Nephron progenitor cell (in vitro differentiated cells): ENCODE results near the gene EPSTI1.

ENCODE experiments used
- DNase-seq: peaks from one replicate; pipeline ENCODE4 v3.0.0; 2021
- H3K27ac Mint-ChIP-seq: 2 replicates; pipeline ENCODE4 v1.8.0; 2021; ENCODE audit warnings: mild to moderate bottlenecking, moderate library complexity, mixed read lengths
- H3K27me3 Mint-ChIP-seq: 2 replicates; pipeline ENCODE4 v1.8.0; 2021; ENCODE audit warnings: mild to moderate bottlenecking, low read depth, mixed read lengths; ENCODE audit not compliant: poor library complexity
- H3K36me3 Mint-ChIP-seq: 2 replicates; pipeline ENCODE4 v1.8.0; 2021; ENCODE audit warnings: low read depth, mixed read lengths
- H3K4me1 Mint-ChIP-seq: 2 replicates; pipeline ENCODE4 v1.8.0; 2021; ENCODE audit warnings: mixed read lengths
- H3K4me3 Mint-ChIP-seq: 2 replicates; pipeline ENCODE4 v1.8.0; 2021; ENCODE audit warnings: mild to moderate bottlenecking, moderate library complexity, mixed read lengths
- H3K9me3 Mint-ChIP-seq: 2 replicates; pipeline ENCODE4 v1.8.0; 2021; ENCODE audit warnings: mild to moderate bottlenecking, moderate library complexity, mixed read lengths
- CTCF ChIP-seq: fragments of 200-600 bp; sonication (generic); IDR thresholded peaks from 2 replicates; pipeline ENCODE4 v1.5.0; 2021; ENCODE audit warnings: antibody characterized with exemption

EPSTI1 gene

GRCh38 chr13:42971691-42972347 is 20.2 kb downstream of the EPSTI1 start:
- peaks cover 7% of the 10 kb centered on the region for H3K9me3 Mint-ChIP-seq
- peaks cover 5% of the 10 kb centered on the region for H3K36me3 Mint-ChIP-seq
- peaks cover 43% of the 10 kb centered on the region for H3K4me1 Mint-ChIP-seq
- no peak for TF ChIP-seq CTCF
- H3K27me3 Mint-ChIP-seq = no peaks in the 10 kb centered on the region
- no peak overlapping the region for H3K27ac Mint-ChIP-seq
- no peak for DNase-seq
- no peak overlapping the region for H3K4me3 Mint-ChIP-seq

- no peaks in the 10 kb centered on the region for H3K27me3 Mint-ChIP-seq
- peaks cover 5% of the 10 kb centered on the region for H3K36me3 Mint-ChIP-seq
- H3K4me3 Mint-ChIP-seq = no peak overlapping the region
- DNase-seq = peak; percentile 32
- H3K9me3 Mint-ChIP-seq = peaks cover 4% of the 10 kb centered on the region
- H3K27ac Mint-ChIP-seq = no peak overlapping the region
- TF ChIP-seq CTCF = peak; percentile 73
- H3K4me1 Mint-ChIP-seq = peaks cover 43% of the 10 kb centered on the region
These were observed 21.0 kb downstream of the EPSTI1 start for GRCh38 chr13:42970824-42971690.

GRCh38 chr13:42969565-42970172 is 22.4 kb downstream of the EPSTI1 start:
- H3K27ac Mint-ChIP-seq = no peak overlapping the region
- peak; percentile 84 for TF ChIP-seq CTCF
- no peak overlapping the region for H3K4me3 Mint-ChIP-seq
- peaks cover 2% of the 10 kb centered on the region for H3K36me3 Mint-ChIP-seq
- H3K4me1 Mint-ChIP-seq = peaks cover 51% of the 10 kb centered on the region
- peaks cover 2% of the 10 kb centered on the region for H3K9me3 Mint-ChIP-seq
- peak; percentile 91 for DNase-seq
- H3K27me3 Mint-ChIP-seq = no peaks in the 10 kb centered on the region

- Mint-ChIP-seq H3K27me3 (no peaks in the 10 kb centered on the region), H3K4me3 (no peak overlapping the region), H3K9me3 (no peaks in the 10 kb centered on the region), H3K27ac (no peak overlapping the region), H3K4me1 (peaks cover 53% of the 10 kb centered on the region), H3K36me3 (no peaks in the 10 kb centered on the region)
- TF ChIP-seq CTCF = no peak
- DNase-seq = no peak
These were observed 23.1 kb downstream of the EPSTI1 start for GRCh38 chr13:42968906-42969305.

- no peak for DNase-seq
- H3K27ac Mint-ChIP-seq = no peak overlapping the region
- no peaks in the 10 kb centered on the region for H3K27me3 Mint-ChIP-seq
- H3K4me1 Mint-ChIP-seq = peaks cover 46% of the 10 kb centered on the region
- H3K36me3 Mint-ChIP-seq = no peaks in the 10 kb centered on the region
- H3K9me3 Mint-ChIP-seq = no peaks in the 10 kb centered on the region
- H3K4me3 Mint-ChIP-seq = no peak overlapping the region
- TF ChIP-seq CTCF = no peak
These were observed 24.4 kb downstream of the EPSTI1 start for GRCh38 chr13:42967660-42968059.
